GM23338 (cell line): ENCODE data around the gene OR51G1. TPM values are rescaled to one million over a fixed set of nuclear protein-coding genes. Genes with fewer than 3 reads are reported as not detected.

ENCODE experiments used
- ATAC-seq: fragments of 200-7000 bp; cut with Tn5 transposase; 3 replicates; pipeline ENCODE4 v1.9.1; 2020
- DNase-seq: peaks from one replicate; pipeline ENCODE4 v3.0.0-alpha.2; 2015; ENCODE audit warnings: low spot score
- H2AFZ ChIP-seq: fragments of 200-600 bp; sonication (generic); 2 replicates; pipeline ENCODE4 v1.8.0; 2016; ENCODE audit warnings: antibody characterized with exemption, mild to moderate bottlenecking, moderate library complexity
- H3F3A ChIP-seq: fragments of 200-600 bp; sonication (generic); replicated peaks from 2 replicates; pipeline ENCODE4 v1.8.0; 2017; ENCODE audit warnings: antibody characterized with exemption, mixed run types, low read depth
- H3K27ac ChIP-seq: fragments of 200-600 bp; sonication (generic); 2 replicates; pipeline ENCODE4 v1.6.1; 2016; ENCODE audit warnings: low read depth
- H3K27me3 ChIP-seq: fragments of 200-600 bp; sonication (generic); 2 replicates; pipeline ENCODE4 v1.8.0; 2016; ENCODE audit warnings: mild to moderate bottlenecking, mixed run types, moderate library complexity; ENCODE audit not compliant: insufficient read depth
- H3K36me3 ChIP-seq: fragments of 200-600 bp; sonication (generic); 2 replicates; pipeline ENCODE4 v1.8.0; 2016; ENCODE audit warnings: mild to moderate bottlenecking; ENCODE audit not compliant: insufficient read depth
- H3K4me1 ChIP-seq: fragments of 200-600 bp; sonication (generic); 2 replicates; pipeline ENCODE4 v1.8.0; 2016; ENCODE audit warnings: mild to moderate bottlenecking, moderate library complexity; ENCODE audit not compliant: insufficient read depth
- H3K4me2 ChIP-seq: fragments of 200-600 bp; sonication (generic); 2 replicates; pipeline ENCODE4 v1.7.1; 2017; ENCODE audit warnings: mixed run types
- H3K4me3 ChIP-seq: fragments of 200-600 bp; sonication (generic); 2 replicates; pipeline ENCODE4 v1.6.1; 2016; ENCODE audit warnings: mixed run types
- H3K79me2 ChIP-seq: fragments of 200-600 bp; sonication (generic); replicated peaks from 2 replicates; pipeline ENCODE4 v1.8.0; 2017; ENCODE audit warnings: mild to moderate bottlenecking; ENCODE audit not compliant: insufficient read depth
- H3K9me2 ChIP-seq: fragments of 200-600 bp; sonication (generic); 2 replicates; pipeline ENCODE4 v1.8.0; 2017; ENCODE audit not compliant: insufficient read depth
- H4K20me1 ChIP-seq: fragments of 200-600 bp; sonication (generic); replicated peaks from 2 replicates; pipeline ENCODE4 v1.8.0; 2017; ENCODE audit warnings: mild to moderate bottlenecking; ENCODE audit not compliant: insufficient read depth
- H3K27ac Mint-ChIP-seq: 2 replicates; pipeline ENCODE4 v1.8.0; 2020; ENCODE audit warnings: inconsistent platforms, mild to moderate bottlenecking, moderate library complexity, mixed read lengths
- H3K27me3 Mint-ChIP-seq: 3 replicates; pipeline ENCODE4 v1.8.0; 2022; ENCODE audit warnings: low read depth, mild to moderate bottlenecking, moderate library complexity, mixed read lengths, inconsistent platforms; ENCODE audit not compliant: insufficient read depth, poor library complexity
- H3K36me3 Mint-ChIP-seq: 3 replicates; pipeline ENCODE4 v1.8.0; 2021; ENCODE audit warnings: low read depth, mild to moderate bottlenecking, inconsistent platforms, moderate library complexity, mixed read lengths
- H3K4me1 Mint-ChIP-seq: 3 replicates; pipeline ENCODE4 v1.8.0; 2020; ENCODE audit warnings: mild to moderate bottlenecking, inconsistent platforms, mixed read lengths
- H3K4me3 Mint-ChIP-seq: 3 replicates; pipeline ENCODE4 v1.8.0; 2021; ENCODE audit warnings: moderate library complexity, mild to moderate bottlenecking, inconsistent platforms, mixed read lengths
- H3K9me3 Mint-ChIP-seq: 3 replicates; pipeline ENCODE4 v1.8.0; 2020; ENCODE audit warnings: moderate library complexity, mild to moderate bottlenecking, inconsistent platforms, mixed read lengths
- CREB1 ChIP-seq: fragments of 250-450 bp; sonication (Bioruptor Pico); IDR thresholded peaks from 2 replicates; pipeline ENCODE4 v1.5.0; 2020; ENCODE audit warnings: low read depth, mild to moderate bottlenecking, moderate library complexity
- CTCF ChIP-seq, 2 experiments: fragments of 200-600 bp in 1 of 2; sonication (generic) in 1 of 2; conservative IDR thresholded peaks; 2 replicates each; pipeline versions ENCODE4 v1.5.1 to v1.6.1; 2016 to 2017; ENCODE audit warnings: antibody characterized with exemption in 2 of 2, low read depth in 2 of 2, mild to moderate bottlenecking in 2 of 2, moderate library complexity in 1 of 2
- ETS1 ChIP-seq: IDR thresholded peaks from 2 replicates; pipeline ENCODE4 v1.6.1; 2016; ENCODE audit warnings: antibody characterized with exemption
- EZH2phosphoT487 ChIP-seq: fragments of 200-600 bp; sonication (generic); IDR thresholded peaks from one replicate; pipeline ENCODE4 v1.8.1; 2018; ENCODE audit warnings: antibody characterized with exemption; ENCODE audit not compliant: unreplicated experiment
- JUNB ChIP-seq: IDR thresholded peaks from one replicate; pipeline ENCODE4 v1.6.1; 2016; ENCODE audit warnings: antibody characterized with exemption; ENCODE audit not compliant: unreplicated experiment
- POLR2AphosphoS5 ChIP-seq: IDR thresholded peaks from 2 replicates; pipeline ENCODE4 v1.6.1; 2016; ENCODE audit warnings: antibody characterized with exemption, low read depth
- REST ChIP-seq: IDR thresholded peaks from one replicate; pipeline ENCODE4 v1.6.1; 2018; ENCODE audit warnings: antibody characterized with exemption; ENCODE audit not compliant: unreplicated experiment
- STAT1 ChIP-seq: IDR thresholded peaks from one replicate; pipeline ENCODE4 v1.6.1; 2016; ENCODE audit warnings: antibody characterized with exemption; ENCODE audit not compliant: unreplicated experiment
- ZNF114 ChIP-seq: fragments of 250-450 bp; sonication (Bioruptor Pico); IDR thresholded peaks from 2 replicates; pipeline ENCODE4 v1.5.0; 2020; ENCODE audit warnings: mild to moderate bottlenecking, moderate library complexity
- ZNF331 ChIP-seq: fragments of 250-450 bp; sonication (Bioruptor Pico); IDR thresholded peaks from 2 replicates; pipeline ENCODE4 v1.5.0; 2020; ENCODE audit warnings: low read depth, mild to moderate bottlenecking, moderate library complexity
- ZNF462 ChIP-seq: fragments of 250-450 bp; sonication (Bioruptor Pico); IDR thresholded peaks from 2 replicates; pipeline ENCODE4 v1.5.0; 2020; ENCODE audit warnings: mild to moderate bottlenecking, moderate library complexity
- polyA plus RNA-seq: library from polyadenylated mRNA; unstranded; fragments of >200 nt; fragmentation: Nextera tagmentation; extraction: Ambion mirVana; gene quantifications from 2 replicates; pipeline ENCODE4 v1.2.1, GENCODE V29; 2016
- total RNA-seq: library from RNA; depleted of rRNA; stranded (reverse); fragments of >200 nt; shearing (Covaris generic); gene quantifications from 2 replicates; pipeline ENCODE4 v1.2.3, GENCODE V29; 2014

OR51G1 gene
- total and polyA plus RNA-seq, 2 experiments from 2014 or later = not detected

- H3K27ac Mint-ChIP-seq = no peak overlapping the region
- no peak for DNase-seq
- Histone ChIP-seq H4K20me1 (no peaks in the 10 kb centered on the region), H3K36me3 (no peaks in the 10 kb centered on the region), H3K79me2 (no peaks in the 10 kb centered on the region), H3K4me1 (no peaks in the 10 kb centered on the region), H3K27me3 (no peaks in the 10 kb centered on the region), H2AFZ (no peak overlapping the region), H3K27ac (no peak overlapping the region), H3K4me3 (no peak overlapping the region), H3F3A (no peaks in the 10 kb centered on the region), H3K4me2 (no peak overlapping the region), H3K9me2 (peaks cover 7% of the 10 kb centered on the region)
- no peaks in the 10 kb centered on the region for H3K9me3 Mint-ChIP-seq
- no peak for ATAC-seq
- H3K36me3 Mint-ChIP-seq = no peaks in the 10 kb centered on the region
- no peaks in the 10 kb centered on the region for H3K27me3 Mint-ChIP-seq
- no peaks in the 10 kb centered on the region for H3K4me1 Mint-ChIP-seq
- no peak for TF ChIP-seq ZNF331 (CRISPR knock-in tag)
- no peak for TF ChIP-seq POLR2AphosphoS5
- no peak for TF ChIP-seq EZH2phosphoT487
- no peak for TF ChIP-seq ZNF462 (CRISPR knock-in tag)
- TF ChIP-seq STAT1 = no peak
- no peak for TF ChIP-seq CTCF (conservative IDR thresholded peaks at IDR 0.05; ENCODE audit: low read depth in 2 of 2)
- TF ChIP-seq CREB1 (CRISPR knock-in tag) = no peak
- TF ChIP-seq ZNF114 = no peak
- TF ChIP-seq JUNB = no peak
- no peak for TF ChIP-seq REST
- TF ChIP-seq ETS1 = no peak
- H3K4me3 Mint-ChIP-seq = no peak overlapping the region
Measured at GRCh38 chr11:4887591-4887990, 36.5 kb downstream of the OR51G1 start.
